CD4-positive, alpha-beta memory T cell (primary cell): Measurements from ENCODE around the gene MTMR2. TPM values are rescaled to one million over a fixed set of nuclear protein-coding genes. Genes with fewer than 3 reads are reported as not detected.
A peak's percentile ranks its signal among the peaks of the same experiment; 100 is the strongest.

Experiments used
- CTCF ChIA-PET: fragments of 350-600 bp; sonication (Branson Sonifier 250); formaldehyde crosslinking; loops from one replicate; lab custom pipeline; 2021; ENCODE audit warnings: inconsistent platforms; ENCODE audit not compliant: partially characterized antibody; lab: Charles Lee
- POLR2A ChIA-PET: fragments of 350-600 bp; sonication (Branson Sonifier 250); formaldehyde crosslinking; loops from one replicate; lab custom pipeline; 2021; ENCODE audit not compliant: partially characterized antibody; lab: Charles Lee
- DNase-seq, 5 donors: peaks; one replicate each; pipeline versions ENCODE4 v3.0.0 to v3.0.0-alpha.2; 2020 to 2022; ENCODE audit warnings: mixed read lengths in 1 of 5
- H3K27ac ChIP-seq: one replicate; pipeline ENCODE4 v1.7.0; 2013; ENCODE audit warnings: low read depth, low read length
- H3K27me3 ChIP-seq: 2 replicates; pipeline ENCODE4 v1.7.0; 2013; ENCODE audit warnings: mild to moderate bottlenecking, low read length, moderate library complexity; ENCODE audit not compliant: insufficient read depth
- H3K36me3 ChIP-seq: 2 replicates; pipeline ENCODE4 v1.7.0; 2013; ENCODE audit warnings: mild to moderate bottlenecking, low read length, moderate library complexity; ENCODE audit not compliant: insufficient read depth
- H3K4me1 ChIP-seq: 2 replicates; pipeline ENCODE4 v1.7.0; 2013; ENCODE audit warnings: mild to moderate bottlenecking, low read length, moderate library complexity; ENCODE audit not compliant: insufficient read depth
- H3K4me3 ChIP-seq, 2 donors: one replicate each; pipeline ENCODE4 v1.7.0; 2013; ENCODE audit warnings: low read length in 2 of 2, mild to moderate bottlenecking in 1 of 2
- H3K9me3 ChIP-seq, 2 donors: one replicate each; pipeline ENCODE4 v1.7.0; 2013; ENCODE audit warnings: low read length in 2 of 2, control low read depth in 1 of 2; ENCODE audit not compliant: control insufficient read depth in 1 of 2
- H3K27ac Mint-ChIP-seq, 7 donors: one replicate each; pipeline ENCODE4 v1.8.0; 2020 to 2021; ENCODE audit warnings: mixed read lengths in 7 of 7, mild to moderate bottlenecking in 6 of 7, inconsistent platforms in 3 of 7, moderate library complexity in 3 of 7
- H3K27me3 Mint-ChIP-seq, 2 donors: one replicate each; pipeline ENCODE4 v1.8.0; 2020 to 2021; ENCODE audit warnings: mixed read lengths in 2 of 2
- H3K36me3 Mint-ChIP-seq, 2 donors: one replicate each; pipeline ENCODE4 v1.8.0; 2020 to 2021; ENCODE audit warnings: mixed read lengths in 2 of 2, inconsistent platforms in 1 of 2, mild to moderate bottlenecking in 1 of 2
- H3K4me1 Mint-ChIP-seq, 4 donors: one replicate each; pipeline ENCODE4 v1.8.0; 2020 to 2021; ENCODE audit warnings: mixed read lengths in 4 of 4, mild to moderate bottlenecking in 1 of 4
- H3K4me3 Mint-ChIP-seq, 8 donors: one replicate each; pipeline ENCODE4 v1.8.0; 2020 to 2021; ENCODE audit warnings: mixed read lengths in 8 of 8, mild to moderate bottlenecking in 7 of 8, moderate library complexity in 6 of 8, inconsistent platforms in 3 of 8
- H3K9me3 Mint-ChIP-seq, 8 donors: one replicate each; pipeline ENCODE4 v1.8.0; 2020 to 2021; ENCODE audit warnings: mixed read lengths in 8 of 8, mild to moderate bottlenecking in 5 of 8, inconsistent platforms in 3 of 8, moderate library complexity in 1 of 8
- intact Hi-C: fragments of 100-400 bp; cut with micrococcal nuclease; formaldehyde crosslinking; loops from one replicate; pipeline ENCODE4 v1.15.1; 2023
- polyA plus RNA-seq, 2 donors: library from polyadenylated mRNA; unstranded; fragments of 300-500 nt; fragmentation: Illumina TruSeq; gene quantifications; one replicate each; pipeline ENCODE4 v1.2.3, GENCODE V29; 2021
- total RNA-seq, 2 experiments: library from RNA; stranded (reverse); gene quantifications; one replicate each; pipeline ENCODE4 v1.2.3, GENCODE V29; 2021

Gene MTMR2
- total and polyA plus RNA-seq, 4 experiments from 2014 or later, result 13.1 to 13.6 (median 13.5) TPM

DNA sequence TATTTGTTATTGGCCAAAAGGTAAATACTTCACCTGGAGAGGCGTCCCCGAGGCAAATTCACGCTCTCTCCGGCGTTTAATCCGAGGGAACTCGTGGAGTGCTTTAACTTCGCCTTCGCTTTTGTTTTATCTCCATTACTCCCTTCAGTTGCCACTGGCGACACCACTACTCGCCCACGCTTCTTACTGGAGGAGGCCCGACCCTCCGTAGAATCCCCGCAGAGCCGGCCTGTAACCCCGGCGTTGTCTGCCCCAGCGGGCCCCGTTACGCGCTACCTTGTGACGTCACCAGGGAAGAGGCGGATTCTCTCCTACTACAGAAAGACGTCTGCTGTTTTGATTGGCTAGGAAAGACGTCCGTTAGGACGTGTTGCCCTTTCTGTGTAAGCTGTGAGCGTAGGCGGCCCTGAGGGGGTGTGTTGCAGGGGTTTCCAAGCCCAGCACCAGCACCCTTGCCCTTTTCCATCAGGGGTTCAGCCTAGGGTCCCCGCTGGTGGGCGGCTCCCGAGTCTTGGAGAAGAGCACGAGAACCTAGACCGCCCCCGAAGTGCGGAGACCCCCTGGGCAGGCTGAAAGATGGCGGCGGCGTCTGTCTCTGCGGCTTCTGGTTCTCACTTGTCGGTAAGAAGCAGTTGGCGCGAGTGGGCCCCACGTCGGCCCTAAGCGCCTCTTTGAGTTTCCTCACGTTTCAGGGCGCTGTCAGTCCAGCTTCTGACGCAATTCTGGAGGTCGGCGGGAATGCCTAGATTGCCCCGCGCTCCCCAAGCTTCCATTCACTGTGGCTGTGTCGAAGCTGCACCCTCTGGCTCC lies 133.6 kb downstream of the MTMR2 start, which contains the start of gene CEP57:
Gene CEP57, plus strand, starts transcription at position 376 of the 810 bp plus-strand sequence. Its CDS starts 201 bp downstream, at position 577.
- peaks cover 47% of the 10 kb centered on the region for H3K4me1 ChIP-seq
- Mint-ChIP-seq H3K36me3 (peaks cover 16 to 45% of the 10 kb centered on the region in 2 donors), H3K4me1 (peaks cover 43 to 70% (median 56%) of the 10 kb centered on the region in 4 donors), H3K9me3 (peaks cover 0 to 4% (median 0%) of the 10 kb centered on the region in 8 donors), H3K4me3 (peak within 1 kb of the TSS; percentile 97 to 100 (median 99)), H3K27ac (peak within 1 kb of the TSS; percentile 100), H3K27me3 (no peaks in the 10 kb centered on the region)
- POLR2A ChIA-PET, result interaction anchor here (0.6 to 5.8 kb wide), 32 partner anchors 11 to 1661 kb away, joined by 3 to 99 read pairs (median 4); partner anchors contain the start of genes CCDC82, CWC15, ENDOD1 and JRKL
- peaks cover 13% of the 10 kb centered on the region for H3K36me3 ChIP-seq
- no peaks in the 10 kb centered on the region for H3K27me3 ChIP-seq
- H3K4me3 ChIP-seq, result peak within 1 kb of the TSS; percentile 68 to 98
- peak within 1 kb of the TSS; percentile 99 for H3K27ac ChIP-seq
- H3K9me3 ChIP-seq, result no peaks in the 10 kb centered on the region
- DNase-seq, result peak; percentile 95 to 99 (median 96)
- CTCF ChIA-PET, result interaction anchor here (1.0 to 3.8 kb wide), 11 partner anchors 26 to 723 kb away, joined by 3 to 17 read pairs (median 5); partner anchors contain the start of genes MAML2, SESN3 and SRSF8
- intact Hi-C loops, result loop anchor here (1.0 to 2.0 kb wide), 6 partner anchors 222 to 1246 kb away; partner anchors contain the start of genes ENDOD1, JRKL, MAML2 and SESN3

DNA sequence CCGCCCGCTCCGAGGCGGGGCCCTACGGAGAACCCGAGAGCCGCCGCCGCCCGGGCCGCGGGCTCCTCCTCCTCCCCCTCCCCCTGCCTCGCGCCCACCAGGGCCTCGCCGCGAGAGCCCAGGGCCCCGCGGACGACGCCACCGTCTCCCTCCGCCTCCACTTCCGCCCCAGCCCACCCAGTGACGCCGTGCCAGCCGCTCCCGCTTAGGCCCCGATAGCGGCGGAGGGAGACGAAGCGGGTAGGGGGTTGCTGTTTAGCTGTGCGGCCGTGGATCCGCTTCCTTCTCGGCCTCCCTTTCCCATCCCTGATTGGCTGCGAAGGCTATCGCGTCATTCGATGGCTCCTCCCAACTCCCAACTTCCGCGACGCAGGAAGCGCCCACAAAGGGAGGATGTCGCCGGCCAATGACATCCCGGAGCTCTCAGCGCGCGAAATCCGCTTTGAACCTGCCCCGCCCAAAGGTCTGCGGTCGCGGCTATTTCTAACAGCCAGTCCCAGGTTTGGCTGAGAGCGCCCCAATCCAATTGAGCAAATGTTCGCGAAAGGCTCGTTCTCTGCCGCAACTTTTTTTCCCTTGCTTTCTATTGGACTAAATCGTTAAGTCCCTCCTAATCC lies 134.3 kb downstream of the MTMR2 start, which contains the start of gene FAM76B:
Gene FAM76B, minus strand, starts transcription at position 277 of the 617 bp plus-strand sequence. CDS start 304 bp downstream, outside the sequence.
- peak within 1 kb of the TSS; percentile 100 for H3K27ac Mint-ChIP-seq
- peaks cover 0 to 4% (median 0%) of the 10 kb centered on the region in 8 donors for H3K9me3 Mint-ChIP-seq
- H3K4me1 Mint-ChIP-seq, result peaks cover 44 to 69% (median 53%) of the 10 kb centered on the region in 4 donors
- Histone ChIP-seq H3K36me3 (peaks cover 19% of the 10 kb centered on the region), H3K4me1 (peaks cover 47% of the 10 kb centered on the region), H3K27ac (peak within 1 kb of the TSS; percentile 99), H3K27me3 (no peaks in the 10 kb centered on the region), H3K4me3 (peak within 1 kb of the TSS; percentile 68 to 98), H3K9me3 (no peaks in the 10 kb centered on the region)
- peak within 1 kb of the TSS; percentile 97 to 100 (median 99) for H3K4me3 Mint-ChIP-seq
- no peaks in the 10 kb centered on the region for H3K27me3 Mint-ChIP-seq
- peaks cover 21 to 51% of the 10 kb centered on the region in 2 donors for H3K36me3 Mint-ChIP-seq
- CTCF ChIA-PET, result interaction anchor here (0.7 to 3.8 kb wide), 13 partner anchors 25 to 722 kb away, joined by 3 to 17 read pairs (median 4); partner anchors contain the start of genes MAML2, SESN3 and SRSF8
- intact Hi-C loops, result loop anchor here (1.0 to 10.0 kb wide), 11 partner anchors 223 to 1662 kb away; partner anchors contain the start of genes ANKRD49, CWC15, ENDOD1 and JRKL
- POLR2A ChIA-PET, result interaction anchor here (0.7 to 5.8 kb wide), 36 partner anchors 10 to 1661 kb away, joined by 3 to 99 read pairs (median 4); partner anchors contain the start of genes CCDC82, CWC15, ENDOD1 and JRKL
- DNase-seq, result peak; percentile 98 to 99 (median 99)

DNA sequence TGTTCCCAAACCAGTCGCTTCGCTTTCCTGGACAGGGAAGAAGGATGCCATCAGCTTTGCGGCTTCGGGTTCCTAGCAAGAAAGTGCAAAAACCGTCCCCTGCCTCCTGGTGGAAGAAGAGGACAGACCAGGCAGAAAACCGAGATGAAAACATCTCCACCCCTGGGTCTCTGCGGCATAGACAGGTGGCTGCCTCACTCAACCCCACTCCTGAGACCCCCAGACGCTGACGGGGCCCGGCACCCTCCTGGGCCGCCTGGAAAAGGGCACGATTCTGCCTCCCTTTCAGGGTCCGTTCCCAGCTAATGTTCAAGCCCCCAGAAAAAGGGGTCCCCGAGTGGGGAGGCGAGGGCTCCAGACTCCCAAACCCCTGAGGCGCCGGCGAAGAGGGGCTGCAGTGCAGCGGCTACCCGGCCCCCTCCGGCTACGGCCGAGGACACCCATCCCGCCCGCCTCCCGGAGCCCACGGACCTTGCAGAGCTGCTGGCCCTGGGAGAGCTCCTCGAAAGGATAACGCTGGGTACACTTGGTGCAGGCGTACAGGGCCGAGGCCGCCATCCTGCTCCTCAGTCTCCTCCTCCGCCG lies 134.9 kb downstream of the MTMR2 start:
- peaks cover 0 to 4% (median 0%) of the 10 kb centered on the region in 8 donors for H3K9me3 Mint-ChIP-seq
- intact Hi-C loops, result loop anchor here (1.0 to 10.0 kb wide), 5 partner anchors 638 to 1662 kb away; partner anchors contain the start of genes ANKRD49, CWC15, KDM4D and MRE11
- Histone ChIP-seq H3K27ac (peak overlapping the region; percentile 99), H3K27me3 (no peaks in the 10 kb centered on the region), H3K36me3 (peaks cover 23% of the 10 kb centered on the region), H3K4me3 (peak overlapping the region; percentile 48 to 98), H3K9me3 (no peaks in the 10 kb centered on the region), H3K4me1 (peaks cover 43% of the 10 kb centered on the region)
- ChIA-PET POLR2A (interaction anchor here (0.7 to 5.8 kb wide), 31 partner anchors 10 to 815 kb away, joined by 3 to 99 read pairs (median 4); partner anchors contain the start of genes CCDC82, CWC15, ENDOD1 and JRKL), CTCF (interaction anchor here (0.7 to 3.8 kb wide), 13 partner anchors 25 to 722 kb away, joined by 3 to 17 read pairs (median 4); partner anchors contain the start of genes MAML2, SESN3 and SRSF8)
- H3K27ac Mint-ChIP-seq, result peak overlapping the region; percentile 92 to 100 (median 100)
- DNase-seq, result peak in 4 of 5 donors; percentile 30 to 65 (median 36)
- peak overlapping the region; percentile 85 to 100 (median 98) for H3K4me3 Mint-ChIP-seq
- peaks cover 24 to 56% of the 10 kb centered on the region in 2 donors for H3K36me3 Mint-ChIP-seq
- peaks cover 41 to 69% (median 51%) of the 10 kb centered on the region in 4 donors for H3K4me1 Mint-ChIP-seq
- no peaks in the 10 kb centered on the region for H3K27me3 Mint-ChIP-seq

Other genes with a start within 250 kb of the MTMR2 start
- 10 to 100 TPM; 58.0 to 60.5 TPM for gene FAM76B, start 134.3 kb downstream of the MTMR2 start, total RNA-seq
- 10 to 100 TPM; 10.3 to 15.5 TPM for gene FAM76B, start 134.3 kb downstream of the MTMR2 start, polyA plus RNA-seq
- gene CEP57, start 133.6 kb downstream of the MTMR2 start, total RNA-seq, result 10 to 100 TPM; 76.0 to 78.9 TPM
- 10 to 100 TPM; 39.0 to 63.9 TPM for gene CEP57, start 133.6 kb downstream of the MTMR2 start, polyA plus RNA-seq